ENCODE results near the gene NEGR1. TPM values are rescaled to one million over a fixed set of nuclear protein-coding genes. Genes with fewer than 3 reads are reported as not detected.

The NEGR1 gene
- total and polyA plus RNA-seq, 4 donors: 0.08 to 0.14 (median 0.12) TPM; not detected in 1

DNA sequence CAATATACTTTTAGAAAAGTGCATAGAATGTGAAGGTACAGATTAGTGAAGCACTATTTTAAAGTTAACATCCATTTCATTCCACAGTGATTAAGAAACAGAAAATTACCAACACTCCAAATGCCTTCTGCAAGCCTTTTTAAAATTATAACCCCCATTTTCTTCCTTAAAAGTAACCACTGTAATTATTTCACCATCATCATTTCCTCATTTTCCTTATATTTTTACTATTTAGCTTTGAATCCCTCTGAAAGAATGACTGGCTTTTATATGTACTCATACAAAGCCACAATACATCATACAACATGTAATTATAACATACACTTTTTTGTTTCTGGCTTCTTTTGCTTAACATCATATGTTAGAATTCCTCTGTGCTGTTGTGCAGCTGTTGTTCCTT lies 6.5 kb upstream of the NEGR1 start (continued):
- TF ChIP-seq, protein P1, sequence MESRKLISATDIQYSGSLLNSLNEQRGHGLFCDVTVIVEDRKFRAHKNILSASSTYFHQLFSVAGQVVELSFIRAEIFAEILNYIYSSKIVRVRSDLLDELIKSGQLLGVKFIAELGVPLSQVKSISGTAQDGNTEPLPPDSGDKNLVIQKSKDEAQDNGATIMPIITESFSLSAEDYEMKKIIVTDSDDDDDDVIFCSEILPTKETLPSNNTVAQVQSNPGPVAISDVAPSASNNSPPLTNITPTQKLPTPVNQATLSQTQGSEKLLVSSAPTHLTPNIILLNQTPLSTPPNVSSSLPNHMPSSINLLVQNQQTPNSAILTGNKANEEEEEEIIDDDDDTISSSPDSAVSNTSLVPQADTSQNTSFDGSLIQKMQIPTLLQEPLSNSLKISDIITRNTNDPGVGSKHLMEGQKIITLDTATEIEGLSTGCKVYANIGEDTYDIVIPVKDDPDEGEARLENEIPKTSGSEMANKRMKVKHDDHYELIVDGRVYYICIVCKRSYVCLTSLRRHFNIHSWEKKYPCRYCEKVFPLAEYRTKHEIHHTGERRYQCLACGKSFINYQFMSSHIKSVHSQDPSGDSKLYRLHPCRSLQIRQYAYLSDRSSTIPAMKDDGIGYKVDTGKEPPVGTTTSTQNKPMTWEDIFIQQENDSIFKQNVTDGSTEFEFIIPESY (IDR thresholded peaks at IDR 0.05): no peak
- no peak for TF ChIP-seq JUND (IDR thresholded peaks at IDR 0.05)
- TF ChIP-seq NR2F2 (IDR thresholded peaks at IDR 0.05): no peak

GRCh38 chr1:72286401-72286800 lies 4.1 kb upstream of the NEGR1 start:
- no peaks in the 10 kb centered on the region for H3K27me3 ChIP-seq (ENCODE audit: control insufficient read depth in 4 of 4, insufficient read depth in 4 of 4, low read length in 3 of 4)
- H3K9ac ChIP-seq (ENCODE audit: low read depth in 1 of 2, low read length in 2 of 2): no peak overlapping the region
- 53% methylated on average over 4 of the region's 4 CpGs for WGBS
- no peak for DNase-seq (ENCODE audit: low spot score)
- peaks cover 4 to 21% (median 19%) of the 10 kb centered on the region in 4 donors for H3K4me1 ChIP-seq (ENCODE audit: control insufficient read depth in 4 of 4, insufficient read depth in 4 of 4, low read length in 3 of 4)
- no peak overlapping the region for H3K27ac ChIP-seq (ENCODE audit: low read depth in 1 of 2, low read length in 2 of 2)
- TF ChIP-seq TAF1 (conservative IDR thresholded peaks at IDR 0.05) (no peak), JUND (IDR thresholded peaks at IDR 0.05) (no peak), EGR1 (IDR thresholded peaks at IDR 0.05; ENCODE audit: low read depth in 2 of 2) (no peak), HNF4G (IDR thresholded peaks at IDR 0.05) (no peak), FOXA1 (IDR thresholded peaks at IDR 0.05) (no peak)
- TF ChIP-seq, protein P2, sequence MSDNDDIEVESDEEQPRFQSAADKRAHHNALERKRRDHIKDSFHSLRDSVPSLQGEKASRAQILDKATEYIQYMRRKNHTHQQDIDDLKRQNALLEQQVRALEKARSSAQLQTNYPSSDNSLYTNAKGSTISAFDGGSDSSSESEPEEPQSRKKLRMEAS (IDR thresholded peaks at IDR 0.05): no peak
- H3K36me3 ChIP-seq (ENCODE audit: control insufficient read depth in 4 of 4, insufficient read depth in 3 of 4, low read depth in 1 of 4, low read length in 3 of 4): no peaks in the 10 kb centered on the region
- no peak overlapping the region for H3K4me3 ChIP-seq (ENCODE audit: low read depth in 1 of 3, low read length in 3 of 3)
- H3K9me3 ChIP-seq (ENCODE audit: control insufficient read depth in 4 of 4, low read length in 3 of 4): no peaks in the 10 kb centered on the region

DNA sequence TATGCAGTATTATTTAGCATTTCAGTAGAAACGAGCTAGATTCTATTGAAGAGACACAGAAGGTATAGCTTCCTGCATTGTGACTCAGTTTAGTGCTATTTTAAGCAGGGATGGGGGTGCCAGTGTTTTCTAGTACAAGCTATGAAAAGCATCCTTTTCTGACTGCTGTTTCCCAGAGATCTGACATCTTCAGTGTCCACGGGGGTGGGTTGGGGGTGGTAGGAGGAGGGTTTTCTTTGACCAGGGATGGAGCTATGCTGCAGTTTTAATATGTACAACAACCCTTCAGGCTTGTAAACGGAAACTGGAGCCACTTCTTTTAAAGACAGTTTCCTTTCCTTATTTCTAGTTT lies 2.7 kb upstream of the NEGR1 start:
- DNase-seq (ENCODE audit: low spot score): no peak
- H3K27me3 ChIP-seq (ENCODE audit: control insufficient read depth in 4 of 4, insufficient read depth in 4 of 4, low read length in 3 of 4): no peaks in the 10 kb centered on the region
- peaks cover 4 to 21% (median 19%) of the 10 kb centered on the region in 4 donors for H3K4me1 ChIP-seq (ENCODE audit: control insufficient read depth in 4 of 4, insufficient read depth in 4 of 4, low read length in 3 of 4)
- no peak overlapping the region for H3K27ac ChIP-seq (ENCODE audit: low read depth in 1 of 2, low read length in 2 of 2)
- no peak overlapping the region for H3K9ac ChIP-seq (ENCODE audit: low read depth in 1 of 2, low read length in 2 of 2)
- H3K36me3 ChIP-seq (ENCODE audit: control insufficient read depth in 4 of 4, insufficient read depth in 3 of 4, low read depth in 1 of 4, low read length in 3 of 4): no peaks in the 10 kb centered on the region
- TF ChIP-seq RAD21 (IDR thresholded peaks at IDR 0.05) (no peak), HNF4A (conservative IDR thresholded peaks at IDR 0.05) (no peak), HNF4G (IDR thresholded peaks at IDR 0.05) (no peak), TAF1 (conservative IDR thresholded peaks at IDR 0.05) (no peak), FOXA1 (IDR thresholded peaks at IDR 0.05) (no peak)
- H3K4me3 ChIP-seq (ENCODE audit: low read depth in 1 of 3, low read length in 3 of 3): no peak overlapping the region
- no peaks in the 10 kb centered on the region for H3K9me3 ChIP-seq (ENCODE audit: control insufficient read depth in 4 of 4, low read length in 3 of 4)
- 4% methylated on average over 3 of the region's 3 CpGs for WGBS

GRCh38 chr1:72284348-72285073 lies 2.2 kb upstream of the NEGR1 start:
- Histone ChIP-seq H3K27ac (ENCODE audit: low read depth in 1 of 2, low read length in 2 of 2) (peak overlapping the region; percentile 18 to 23), H3K9ac (ENCODE audit: low read depth in 1 of 2, low read length in 2 of 2) (peak overlapping the region in 1 of 2 donors; percentile 14), H3K36me3 (ENCODE audit: control insufficient read depth in 4 of 4, insufficient read depth in 3 of 4, low read depth in 1 of 4, low read length in 3 of 4) (no peaks in the 10 kb centered on the region), H3K27me3 (ENCODE audit: control insufficient read depth in 4 of 4, insufficient read depth in 4 of 4, low read length in 3 of 4) (no peaks in the 10 kb centered on the region), H3K4me1 (ENCODE audit: control insufficient read depth in 4 of 4, insufficient read depth in 4 of 4, low read length in 3 of 4) (peaks cover 4 to 21% (median 19%) of the 10 kb centered on the region in 4 donors), H3K4me3 (ENCODE audit: low read depth in 1 of 3, low read length in 3 of 3) (peak overlapping the region in 2 of 3 donors; percentile 57 to 59), H3K9me3 (ENCODE audit: control insufficient read depth in 4 of 4, low read length in 3 of 4) (no peaks in the 10 kb centered on the region)
- no peak for DNase-seq (ENCODE audit: low spot score)
- WGBS: 3% methylated on average over 24 of the region's 24 CpGs
- TF ChIP-seq FOXA2 (IDR thresholded peaks at IDR 0.05) (no peak), NR2F2 (IDR thresholded peaks at IDR 0.05) (no peak), HNF4G (IDR thresholded peaks at IDR 0.05) (no peak), FOXA1 (IDR thresholded peaks at IDR 0.05) (no peak), HNF4A (conservative IDR thresholded peaks at IDR 0.05) (no peak), EGR1 (IDR thresholded peaks at IDR 0.05; ENCODE audit: low read depth in 2 of 2) (no peak), ATF3 (IDR thresholded peaks at IDR 0.05) (no peak), GABPA (IDR thresholded peaks at IDR 0.05 in 1 of 2, conservative IDR thresholded peaks at IDR 0.05 in 1 of 2) (no peak), TAF1 (conservative IDR thresholded peaks at IDR 0.05) (no peak), JUND (IDR thresholded peaks at IDR 0.05) (no peak), SP1 (IDR thresholded peaks at IDR 0.05) (no peak), CTCF (IDR thresholded peaks at IDR 0.05; ENCODE audit: low read depth, low read length, missing input control) (no peak)
- TF ChIP-seq, protein P1 (IDR thresholded peaks at IDR 0.05): no peak
- TF ChIP-seq, protein P2 (IDR thresholded peaks at IDR 0.05): no peak
